LNCaP clone FGC (cell line): ENCODE measurements around the gene OSM.
"Not testable (repeated sequence)": the region's sequence is repeated elsewhere in the genome, so short reads cannot be mapped to it uniquely, and the experiment has no call there.

Source experiments
- DNase-seq: peaks from one replicate; pipeline ENCODE4 v3.0.0-alpha.2; 2011; ENCODE audit warnings: low read depth
- H3K4me3 ChIP-seq: 2 replicates; pipeline ENCODE4 v1.5.1; 2011; ENCODE audit warnings: mild to moderate bottlenecking, low read depth, low read length, control low read depth
- TF ChIP-seq, protein P1 (sequence below): IDR thresholded peaks from 2 replicates; pipeline ENCODE4 v1.5.1; 2012; ENCODE audit warnings: mild to moderate bottlenecking; ENCODE audit not compliant: control insufficient read depth, insufficient read depth; ENCODE audit errors: extremely low read depth

The OSM gene

DNA sequence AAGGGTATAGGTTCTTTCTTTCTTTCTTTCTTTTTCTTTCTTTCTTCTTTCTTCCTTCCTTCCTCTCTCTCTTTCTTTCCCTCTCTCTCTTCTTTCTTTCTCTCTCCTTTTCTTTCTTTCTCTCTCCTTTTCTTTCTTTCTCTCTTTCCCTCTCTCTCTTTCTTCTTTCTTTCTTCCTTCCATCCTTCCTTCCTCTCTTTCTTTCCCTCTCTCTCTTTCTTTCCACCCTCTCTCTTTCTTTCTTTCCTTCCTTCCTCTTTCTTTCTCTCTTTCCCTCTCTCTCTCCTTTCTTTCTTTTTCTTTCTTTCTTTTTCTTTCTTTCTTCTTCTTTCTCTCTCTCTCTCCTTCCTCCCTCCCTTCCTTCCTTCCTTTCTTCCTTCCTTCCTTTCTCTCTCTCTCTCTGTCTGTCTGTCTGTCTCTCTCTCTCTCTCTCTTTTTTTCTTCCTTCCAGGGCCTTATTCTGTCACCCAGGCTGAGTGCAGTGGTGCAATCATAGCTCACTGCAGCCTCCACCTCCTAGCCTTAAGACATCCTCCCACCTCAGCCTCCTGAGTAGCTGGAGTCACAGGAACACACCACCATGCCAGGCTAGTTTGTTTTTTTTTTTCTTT is 46.9 kb downstream of the OSM start:
- DNase-seq: no peak
- H3K4me3 ChIP-seq: no peak overlapping the region
- TF ChIP-seq, protein P1, sequence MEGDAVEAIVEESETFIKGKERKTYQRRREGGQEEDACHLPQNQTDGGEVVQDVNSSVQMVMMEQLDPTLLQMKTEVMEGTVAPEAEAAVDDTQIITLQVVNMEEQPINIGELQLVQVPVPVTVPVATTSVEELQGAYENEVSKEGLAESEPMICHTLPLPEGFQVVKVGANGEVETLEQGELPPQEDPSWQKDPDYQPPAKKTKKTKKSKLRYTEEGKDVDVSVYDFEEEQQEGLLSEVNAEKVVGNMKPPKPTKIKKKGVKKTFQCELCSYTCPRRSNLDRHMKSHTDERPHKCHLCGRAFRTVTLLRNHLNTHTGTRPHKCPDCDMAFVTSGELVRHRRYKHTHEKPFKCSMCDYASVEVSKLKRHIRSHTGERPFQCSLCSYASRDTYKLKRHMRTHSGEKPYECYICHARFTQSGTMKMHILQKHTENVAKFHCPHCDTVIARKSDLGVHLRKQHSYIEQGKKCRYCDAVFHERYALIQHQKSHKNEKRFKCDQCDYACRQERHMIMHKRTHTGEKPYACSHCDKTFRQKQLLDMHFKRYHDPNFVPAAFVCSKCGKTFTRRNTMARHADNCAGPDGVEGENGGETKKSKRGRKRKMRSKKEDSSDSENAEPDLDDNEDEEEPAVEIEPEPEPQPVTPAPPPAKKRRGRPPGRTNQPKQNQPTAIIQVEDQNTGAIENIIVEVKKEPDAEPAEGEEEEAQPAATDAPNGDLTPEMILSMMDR: no peak

DNA sequence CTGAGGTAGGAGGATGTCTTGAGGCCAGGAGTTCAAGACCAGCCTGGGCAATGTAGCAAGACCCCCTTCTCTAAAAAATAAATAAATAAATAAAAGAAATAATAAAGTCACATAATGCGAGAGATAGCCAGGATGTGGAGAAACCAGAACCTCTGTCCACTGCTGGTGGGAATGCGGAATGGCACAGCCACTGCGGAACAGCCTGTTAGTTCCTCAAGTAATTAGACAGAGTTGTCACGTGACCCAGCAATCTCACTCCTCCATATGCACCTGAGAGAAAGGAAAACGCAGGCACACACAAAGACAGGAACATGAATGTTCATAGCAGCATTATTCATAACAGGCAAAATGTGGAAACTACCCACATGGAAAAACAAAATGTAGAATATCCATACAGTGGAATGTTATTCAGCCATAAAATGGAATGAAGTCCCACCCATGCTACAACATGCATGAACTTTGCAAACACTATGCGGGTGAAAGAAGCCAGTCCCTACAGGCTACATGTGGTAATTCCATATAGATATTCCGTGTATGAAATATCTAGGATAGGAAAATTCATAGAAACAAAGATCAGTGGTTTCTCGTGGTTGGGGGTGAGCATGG is 47.5 kb downstream of the OSM start:
- DNase-seq: no peak
- no peak overlapping the region for H3K4me3 ChIP-seq
- TF ChIP-seq, protein P1: no peak

DNA sequence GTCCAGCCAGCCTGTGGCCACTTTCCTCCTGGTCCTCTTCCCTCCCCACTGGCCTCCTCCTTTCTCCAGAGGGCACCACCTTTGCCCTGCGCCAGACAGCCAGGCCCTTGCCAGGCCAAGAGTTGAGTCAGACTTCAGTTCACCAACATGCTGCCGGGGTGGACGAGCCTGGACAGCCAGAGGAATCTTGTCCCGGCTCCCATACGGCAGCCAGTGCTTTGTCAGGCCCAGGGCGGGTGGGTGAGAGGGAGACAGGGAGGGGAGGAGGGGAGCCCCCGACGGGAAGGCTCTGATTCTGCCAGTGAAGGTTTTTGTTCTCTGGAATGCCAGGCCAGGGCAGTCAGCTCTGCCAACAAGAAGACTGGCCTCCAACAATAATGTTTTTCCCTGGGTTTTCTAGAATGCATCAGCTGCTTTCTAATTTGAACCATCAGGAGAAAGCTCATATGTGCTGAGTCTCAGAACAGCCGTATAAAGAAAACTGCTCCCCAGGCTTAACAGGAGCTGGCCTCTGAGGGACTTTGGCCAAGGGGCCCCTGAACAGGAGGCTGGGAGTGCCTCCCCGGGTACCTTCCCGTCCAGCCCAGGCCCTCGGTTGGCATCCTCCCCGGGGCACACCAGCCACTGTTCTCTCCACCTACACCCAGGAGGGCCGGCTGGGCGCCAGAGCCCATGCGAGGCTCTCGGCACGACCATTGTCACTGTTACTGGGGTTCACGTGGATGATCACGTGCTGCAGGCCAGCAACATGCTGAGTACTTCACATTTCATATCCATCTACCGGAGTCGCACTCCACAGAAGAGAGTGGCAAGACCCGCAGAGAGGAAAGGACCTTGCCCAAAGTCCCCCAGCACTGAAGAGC is 48.7 kb downstream of the OSM start:
- no peak for DNase-seq

DNA sequence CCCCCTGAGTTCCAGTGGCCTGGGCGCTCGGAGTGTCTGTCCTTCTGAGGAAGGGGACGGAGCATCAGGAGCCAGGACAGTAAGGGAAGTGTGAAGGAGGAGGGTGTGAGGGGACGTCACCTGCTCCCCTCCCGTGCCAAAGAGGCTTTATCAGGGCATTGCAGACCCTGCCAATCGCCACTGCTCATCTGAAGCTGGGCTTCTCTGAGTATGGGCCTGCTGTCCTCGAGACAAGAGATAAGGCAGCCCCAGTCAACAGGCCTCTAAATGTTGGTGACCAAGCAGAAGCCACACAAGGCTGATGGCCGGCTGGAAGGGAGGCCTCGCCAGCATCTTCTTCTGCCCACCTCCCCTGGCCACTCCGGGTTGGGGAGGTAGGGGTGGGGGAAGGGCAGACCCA is 49.9 kb downstream of the OSM start:
- H3K4me3 ChIP-seq: no peak overlapping the region
- DNase-seq: no peak
- TF ChIP-seq, protein P1: no peak

More for the DNA sequence above, 48.7 kb downstream of the OSM start:
- TF ChIP-seq, protein P1: no peak
- H3K4me3 ChIP-seq: no peak overlapping the region

DNA sequence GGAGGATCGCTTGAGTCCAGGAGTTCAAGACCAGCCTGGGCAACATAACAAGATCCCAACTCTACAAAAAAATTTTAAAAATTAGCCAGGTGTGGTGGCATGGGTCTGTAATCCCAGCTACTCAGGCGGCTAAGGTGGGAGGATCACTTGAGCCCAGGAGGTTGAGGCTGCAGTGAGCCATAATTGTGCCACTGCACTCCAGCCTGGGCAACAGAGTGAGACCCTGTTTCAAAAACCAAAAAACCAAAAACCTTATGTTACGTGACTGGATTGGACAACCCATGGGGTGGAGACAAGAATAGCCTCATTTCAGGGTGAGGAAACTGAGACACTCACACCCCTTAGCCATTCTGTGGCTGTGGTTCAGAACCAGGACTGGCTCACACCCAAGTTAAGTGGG is 50.4 kb downstream of the OSM start:
- not testable (repeated sequence) for H3K4me3 ChIP-seq, DNase-seq

DNA sequence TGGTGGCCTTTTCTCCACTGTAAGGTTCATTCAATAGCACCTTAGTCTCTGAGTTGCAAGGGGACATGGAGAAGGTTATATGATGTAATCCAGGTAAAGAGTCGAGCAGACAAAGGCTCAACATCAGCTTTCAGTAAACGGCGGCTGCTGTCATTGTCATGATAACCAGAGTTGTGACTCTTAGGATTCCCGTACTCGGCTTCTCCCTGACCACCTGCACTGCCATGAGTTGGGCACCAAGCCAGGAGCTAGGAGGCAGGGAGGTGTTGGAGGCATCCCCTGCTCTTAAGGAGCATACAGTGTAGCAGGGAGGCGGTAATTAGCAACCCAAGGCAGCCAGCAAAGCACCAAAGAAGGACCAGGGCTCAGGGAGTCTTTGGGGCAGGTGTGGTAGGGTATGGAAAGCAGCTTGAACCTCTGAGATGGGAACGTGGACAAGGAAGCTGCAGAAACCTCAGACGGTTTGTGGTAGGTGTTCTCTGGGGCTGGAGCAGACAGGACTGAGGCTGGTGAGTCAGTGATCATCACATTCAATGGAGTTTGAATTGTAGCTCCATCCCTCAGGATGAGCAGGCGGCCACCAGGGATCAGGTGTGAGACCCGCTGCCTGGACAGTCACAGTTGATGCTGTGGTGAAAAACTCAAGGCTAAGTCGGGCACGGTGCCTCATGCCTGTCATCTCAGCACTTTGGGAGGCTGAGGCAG is 51.8 kb downstream of the OSM start:
- no peak overlapping the region for H3K4me3 ChIP-seq
- no peak for DNase-seq
- TF ChIP-seq, protein P1: no peak

DNA sequence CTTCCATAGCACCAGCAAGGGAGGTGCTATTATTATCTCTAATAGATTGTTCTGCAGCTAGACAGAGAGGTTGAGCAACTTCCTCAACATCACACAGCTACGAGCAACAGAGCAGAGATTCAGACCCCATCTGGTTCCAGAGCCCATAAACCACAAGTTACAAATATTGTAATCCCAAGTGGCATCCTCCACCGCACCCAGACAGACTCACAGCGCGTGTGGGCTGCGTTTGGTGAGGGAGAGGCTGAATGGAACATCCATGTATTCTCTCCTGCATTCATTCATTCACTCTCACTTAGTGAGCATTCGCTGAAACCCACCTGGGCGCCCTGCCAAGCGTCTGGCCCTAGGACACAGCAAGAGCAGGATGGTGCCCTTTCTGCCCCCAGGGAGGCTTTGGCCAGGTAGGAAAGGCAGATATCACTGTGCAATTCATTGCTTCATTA is 53.6 kb downstream of the OSM start:
- no peak overlapping the region for H3K4me3 ChIP-seq
- DNase-seq: no peak
- TF ChIP-seq, protein P1: no peak
